WTC11 (cell line): ENCODE measurements around the gene VSIG2. TPM values are rescaled to one million over a fixed set of nuclear protein-coding genes. Genes with fewer than 3 reads are reported as not detected.
A peak's percentile ranks its signal among the peaks of the same experiment; 100 is the strongest.

Experiments used
- ATAC-seq: fragments of 200-7000 bp; cut with Tn5 transposase; 2 replicates; pipeline ENCODE4 v1.10.0; 2021; ENCODE audit warnings: mild to moderate bottlenecking, moderate library complexity
- CTCF ChIA-PET: fragments of 300-600 bp; sonication (Branson Sonifier 250); formaldehyde crosslinking; loops from one replicate; lab custom pipeline; 2021; ENCODE audit warnings: antibody characterized with exemption; lab: Charles Lee
- POLR2A ChIA-PET: fragments of 350-600 bp; sonication (Branson Sonifier 250); formaldehyde crosslinking; loops from one replicate; lab custom pipeline; 2021; ENCODE audit warnings: antibody characterized with exemption; lab: Charles Lee
- DNase-seq: peaks from one replicate; pipeline ENCODE4 v3.0.0; 2021; ENCODE audit warnings: low spot score
- H3K27ac Mint-ChIP-seq: 2 replicates; pipeline ENCODE4 v1.8.0; 2021; ENCODE audit warnings: mixed read lengths
- H3K27me3 Mint-ChIP-seq: 2 replicates; pipeline ENCODE4 v1.8.0; 2021; ENCODE audit warnings: low read depth, mild to moderate bottlenecking, moderate library complexity, mixed read lengths
- H3K36me3 Mint-ChIP-seq: 2 replicates; pipeline ENCODE4 v1.8.0; 2021; ENCODE audit warnings: mixed read lengths
- H3K4me1 Mint-ChIP-seq: 2 replicates; pipeline ENCODE4 v1.8.0; 2022; ENCODE audit warnings: mixed read lengths
- H3K4me3 Mint-ChIP-seq: 2 replicates; pipeline ENCODE4 v1.8.0; 2021; ENCODE audit warnings: mild to moderate bottlenecking, moderate library complexity, mixed read lengths
- H3K9me3 Mint-ChIP-seq: 2 replicates; pipeline ENCODE4 v1.8.0; 2021; ENCODE audit warnings: mixed read lengths
- AR ChIP-seq: fragments of 250-450 bp; sonication (Bioruptor Pico); IDR thresholded peaks from 2 replicates; pipeline ENCODE4 v1.9.0; 2021; ENCODE audit warnings: mild to moderate bottlenecking
- CREB1 ChIP-seq: sonication (generic); formaldehyde crosslinking; IDR thresholded peaks from 2 replicates; pipeline ENCODE4 v1.8.0; 2023; ENCODE audit warnings: mild to moderate bottlenecking, missing genetic modification reagents
- E2F4 ChIP-seq: sonication (generic); formaldehyde crosslinking; IDR thresholded peaks from 2 replicates; pipeline ENCODE4 v1.8.1; 2022; ENCODE audit warnings: low read depth, mild to moderate bottlenecking, moderate library complexity, missing genetic modification reagents, borderline replicate concordance
- E2F5 ChIP-seq: sonication (generic); formaldehyde crosslinking; IDR thresholded peaks from 2 replicates; pipeline ENCODE4 v1.8.1; 2022; ENCODE audit warnings: mild to moderate bottlenecking, moderate library complexity, missing genetic modification reagents
- HMGA2 ChIP-seq: fragments of 250-450 bp; sonication (Bioruptor Pico); IDR thresholded peaks from 2 replicates; pipeline ENCODE4 v1.4.0; 2021; ENCODE audit warnings: mild to moderate bottlenecking, moderate library complexity
- KAT7 ChIP-seq: sonication (generic); formaldehyde crosslinking; IDR thresholded peaks from 2 replicates; pipeline ENCODE4 v1.8.1; 2023; ENCODE audit warnings: missing genetic modification reagents, mild to moderate bottlenecking, borderline replicate concordance
- OVOL2 ChIP-seq: fragments of 250-450 bp; sonication (Bioruptor Pico); IDR thresholded peaks from 2 replicates; pipeline ENCODE4 v1.9.0; 2021; ENCODE audit warnings: mild to moderate bottlenecking, borderline replicate concordance
- RELA ChIP-seq: sonication (generic); formaldehyde crosslinking; IDR thresholded peaks from 2 replicates; pipeline ENCODE4 v1.8.1; 2022; ENCODE audit warnings: missing genetic modification reagents, mild to moderate bottlenecking, borderline replicate concordance
- SP1 ChIP-seq: sonication (generic); formaldehyde crosslinking; conservative IDR thresholded peaks from 2 replicates; pipeline ENCODE4 v1.8.1; 2022; ENCODE audit warnings: missing genetic modification reagents
- TP53 ChIP-seq: sonication (generic); formaldehyde crosslinking; IDR thresholded peaks from 2 replicates; pipeline ENCODE4 v1.8.1; 2023; ENCODE audit warnings: mild to moderate bottlenecking, missing genetic modification reagents
- USF2 ChIP-seq: sonication (generic); formaldehyde crosslinking; IDR thresholded peaks from 2 replicates; pipeline ENCODE4 v1.8.1; 2023; ENCODE audit warnings: mild to moderate bottlenecking, missing genetic modification reagents, moderate library complexity
- ZBTB21 ChIP-seq: sonication (generic); formaldehyde crosslinking; IDR thresholded peaks from 2 replicates; pipeline ENCODE4 v1.8.1; 2023; ENCODE audit warnings: mild to moderate bottlenecking, missing genetic modification reagents, borderline replicate concordance
- total RNA-seq: library from RNA; stranded (reverse); gene quantifications from 3 replicates; pipeline ENCODE4 v1.2.3, GENCODE V29; 2021
- TF ChIP-seq, protein P1 (sequence below): sonication (generic); formaldehyde crosslinking; IDR thresholded peaks from 2 replicates; pipeline ENCODE4 v1.8.0; 2022; ENCODE audit warnings: mild to moderate bottlenecking, missing genetic modification reagents
- TF ChIP-seq, protein P2 (sequence below): fragments of 250-450 bp; sonication (Bioruptor Pico); IDR thresholded peaks from 2 replicates; pipeline ENCODE4 v1.8.0; 2021; ENCODE audit warnings: mild to moderate bottlenecking
- TF ChIP-seq, protein P3 (sequence below): fragments of 250-450 bp; sonication (Bioruptor Pico); conservative IDR thresholded peaks from 2 replicates; pipeline ENCODE4 v1.9.0; 2021; ENCODE audit warnings: mild to moderate bottlenecking

VSIG2 gene
- total RNA-seq, 1 experiment from 2014 or later: 0.79 TPM

GRCh38 chr11:124739479-124740276 is 12.4 kb downstream of the VSIG2 start, which contains the start of gene NRGN:
TSS of gene NRGN (plus strand) at chr11:124739942. CDS start at chr11:124740085, 143 bp downstream.
- peak; percentile 97 for DNase-seq
- no peaks in the 10 kb centered on the region for H3K36me3 Mint-ChIP-seq
- H3K4me1 Mint-ChIP-seq: peaks cover 25% of the 10 kb centered on the region
- no peak within 1 kb of the TSS for H3K27ac Mint-ChIP-seq
- ChIA-PET POLR2A (interaction anchor here (0.6 to 1.1 kb wide), 3 partner anchors 60 to 226 kb away, joined by 3 read pairs; no protein-coding TSS in a partner anchor), CTCF (interaction anchor here (0.9 to 1.9 kb wide), 15 partner anchors 11 to 136 kb away, joined by 3 to 14 read pairs (median 5); partner anchors contain the start of genes ROBO3, SIAE and SPA17)
- H3K27me3 Mint-ChIP-seq: peaks cover 99% of the 10 kb centered on the region
- H3K9me3 Mint-ChIP-seq: no peaks in the 10 kb centered on the region
- ATAC-seq: peak; percentile 95
- H3K4me3 Mint-ChIP-seq: peak within 1 kb of the TSS; percentile 77
- 0 out of 2 replicates have a peak, but pooled peaks have one; percentile 29 for TF ChIP-seq ZBTB21
- TF ChIP-seq SP1: peak; percentile 87
- 0 out of 2 replicates have a peak, but pooled peaks have one; percentile 19 for TF ChIP-seq USF2
- no peak for TF ChIP-seq KAT7 (CRISPR knock-in tag)

DNA sequence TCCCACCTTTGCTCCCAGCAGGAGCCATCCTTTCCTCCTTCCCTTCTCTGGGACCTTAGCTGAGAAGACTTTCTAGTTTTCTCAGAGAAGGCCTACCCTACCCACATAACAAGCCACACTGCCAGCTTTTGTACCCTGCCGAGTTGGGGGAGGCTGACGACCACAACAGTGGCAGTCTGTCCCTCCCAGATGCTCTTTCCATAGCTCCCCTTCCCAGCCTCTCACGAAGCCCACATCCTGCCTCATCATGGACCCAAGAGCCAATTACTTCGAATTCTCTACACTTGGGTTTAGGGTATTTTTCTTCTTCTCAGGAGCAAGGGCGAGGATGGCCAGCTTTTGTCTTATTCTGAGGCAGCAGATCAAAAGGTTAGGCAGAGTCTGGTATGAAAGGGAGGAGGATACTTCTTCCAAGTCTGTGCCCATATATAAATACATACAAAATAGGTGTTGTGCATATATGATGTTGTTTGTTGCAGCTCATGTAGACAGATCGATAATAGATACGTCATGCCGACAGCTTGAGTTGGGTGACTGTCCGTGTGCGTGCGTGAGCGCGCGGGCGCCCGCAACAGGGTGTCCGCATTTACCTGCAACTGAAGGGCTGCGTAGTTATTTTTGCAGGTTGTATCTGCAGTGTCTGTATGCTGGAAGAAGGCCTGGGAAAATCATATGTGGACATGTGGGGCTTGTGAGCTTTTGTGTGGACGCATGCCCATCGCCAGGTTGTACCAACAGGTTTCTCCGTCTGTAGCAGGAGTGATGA is 13.2 kb downstream of the VSIG2 start:
- CTCF ChIA-PET: interaction anchor here (1.1 to 1.9 kb wide), 14 partner anchors 8 to 137 kb away, joined by 3 to 14 read pairs (median 6); partner anchors contain the start of genes ROBO3, SIAE and SPA17
- Mint-ChIP-seq H3K4me3 (peak overlapping the region; percentile 77), H3K36me3 (no peaks in the 10 kb centered on the region), H3K4me1 (peaks cover 25% of the 10 kb centered on the region), H3K9me3 (no peaks in the 10 kb centered on the region), H3K27me3 (peaks cover 98% of the 10 kb centered on the region), H3K27ac (no peak overlapping the region)
- TF ChIP-seq TP53 (CRISPR knock-in tag): 0 out of 2 replicates have a peak, but pooled peaks have one; percentile 14
- TF ChIP-seq RELA (CRISPR knock-in tag): no peak
- ATAC-seq: no peak
- POLR2A ChIA-PET: interaction anchor here (0.6 to 1.1 kb wide), 2 partner anchors 22 to 65 kb away, joined by 3 read pairs; no protein-coding TSS in a partner anchor
- DNase-seq: no peak

DNA sequence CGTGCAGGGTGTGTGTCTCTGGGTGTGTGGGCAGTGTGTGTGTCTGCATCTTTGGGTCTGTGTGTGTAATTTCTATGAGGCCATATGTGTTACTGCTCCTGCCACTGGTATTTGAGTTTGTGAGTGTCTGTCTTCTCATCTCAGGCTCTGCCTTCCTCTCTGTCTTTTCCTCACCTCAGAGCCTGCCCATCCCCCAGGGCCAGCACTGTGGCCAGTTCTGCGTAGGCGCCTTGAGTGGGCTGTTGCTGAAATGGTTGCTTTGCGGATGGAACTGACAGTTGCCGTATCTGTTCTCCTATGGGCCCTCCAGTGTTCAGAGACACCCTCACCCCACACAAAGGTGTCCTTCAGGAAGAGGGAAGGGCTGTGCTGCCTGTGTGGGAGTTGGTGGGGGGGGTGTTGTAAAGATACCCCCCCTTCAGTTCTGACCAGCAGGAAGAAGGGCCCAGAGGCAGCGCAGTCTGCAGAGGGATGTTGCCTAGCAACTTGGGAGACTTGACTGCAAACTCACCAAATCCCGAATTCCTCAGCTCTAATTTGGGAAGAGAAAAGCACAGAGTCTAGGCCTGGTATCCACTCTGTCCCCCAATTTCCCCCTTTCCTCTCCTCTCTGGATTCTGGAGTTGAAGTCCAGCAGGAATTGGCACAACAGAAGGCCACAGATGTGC is 14.3 kb downstream of the VSIG2 start:
- POLR2A ChIA-PET: no interaction called here
- no peak overlapping the region for H3K4me3 Mint-ChIP-seq
- peaks cover 87% of the 10 kb centered on the region for H3K27me3 Mint-ChIP-seq
- H3K36me3 Mint-ChIP-seq: no peaks in the 10 kb centered on the region
- ATAC-seq (no peak), DNase-seq (no peak)
- CTCF ChIA-PET: interaction anchor here (1.1 to 1.7 kb wide), 5 partner anchors 9 to 138 kb away, joined by 4 to 9 read pairs (median 4); partner anchors contain the start of genes SIAE and SPA17
- no peaks in the 10 kb centered on the region for H3K9me3 Mint-ChIP-seq
- no peak overlapping the region for H3K27ac Mint-ChIP-seq
- peaks cover 25% of the 10 kb centered on the region for H3K4me1 Mint-ChIP-seq
- no peak for TF ChIP-seq E2F5 (CRISPR knock-in tag)
- TF ChIP-seq HMGA2 (CRISPR knock-in tag): no peak
- TF ChIP-seq, protein P1, sequence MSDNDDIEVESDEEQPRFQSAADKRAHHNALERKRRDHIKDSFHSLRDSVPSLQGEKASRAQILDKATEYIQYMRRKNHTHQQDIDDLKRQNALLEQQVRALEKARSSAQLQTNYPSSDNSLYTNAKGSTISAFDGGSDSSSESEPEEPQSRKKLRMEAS: no peak
- no peak for TF ChIP-seq E2F4 (CRISPR knock-in tag)
- no peak for TF ChIP-seq OVOL2 (CRISPR knock-in tag)
- TF ChIP-seq AR: no peak
- TF ChIP-seq CREB1 (CRISPR knock-in tag): no peak
- TF ChIP-seq, protein P2, sequence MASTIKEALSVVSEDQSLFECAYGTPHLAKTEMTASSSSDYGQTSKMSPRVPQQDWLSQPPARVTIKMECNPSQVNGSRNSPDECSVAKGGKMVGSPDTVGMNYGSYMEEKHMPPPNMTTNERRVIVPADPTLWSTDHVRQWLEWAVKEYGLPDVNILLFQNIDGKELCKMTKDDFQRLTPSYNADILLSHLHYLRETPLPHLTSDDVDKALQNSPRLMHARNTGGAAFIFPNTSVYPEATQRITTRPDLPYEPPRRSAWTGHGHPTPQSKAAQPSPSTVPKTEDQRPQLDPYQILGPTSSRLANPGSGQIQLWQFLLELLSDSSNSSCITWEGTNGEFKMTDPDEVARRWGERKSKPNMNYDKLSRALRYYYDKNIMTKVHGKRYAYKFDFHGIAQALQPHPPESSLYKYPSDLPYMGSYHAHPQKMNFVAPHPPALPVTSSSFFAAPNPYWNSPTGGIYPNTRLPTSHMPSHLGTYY: no peak
- TF ChIP-seq, protein P3, sequence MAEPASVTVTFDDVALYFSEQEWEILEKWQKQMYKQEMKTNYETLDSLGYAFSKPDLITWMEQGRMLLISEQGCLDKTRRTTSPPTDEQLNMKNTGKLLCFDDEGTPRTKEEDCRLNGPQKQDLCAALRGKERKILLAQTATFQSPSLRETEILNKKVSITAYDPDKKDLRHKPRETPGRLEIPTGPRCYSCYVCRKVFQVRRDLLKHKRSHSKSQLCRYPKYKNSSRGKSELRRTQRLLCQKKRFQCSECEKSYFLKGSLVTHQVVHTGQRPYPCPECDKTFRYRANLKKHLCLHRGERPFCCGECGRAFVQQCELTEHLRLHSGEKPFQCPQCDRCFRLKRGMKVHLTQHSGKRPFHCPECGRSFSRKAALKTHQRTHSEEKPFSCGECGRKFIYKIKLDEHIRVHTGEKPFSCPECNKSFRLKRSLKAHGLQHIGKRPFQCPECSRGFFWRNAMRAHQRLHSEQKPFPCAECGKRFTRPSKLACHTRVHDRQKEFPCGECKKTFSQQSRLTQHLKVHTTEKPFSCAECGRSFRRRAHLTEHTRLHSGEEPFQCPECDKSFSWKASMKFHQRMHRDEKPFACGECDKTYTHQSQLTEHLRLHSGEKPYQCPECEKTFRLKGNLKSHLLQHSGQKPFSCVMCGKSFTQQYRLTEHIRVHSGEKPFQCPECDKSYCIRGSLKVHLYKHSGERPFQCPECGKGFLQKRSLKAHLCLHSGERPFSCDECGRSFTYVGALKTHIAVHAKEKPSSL: no peak
